Stimulated activated CD4-positive, alpha-beta T cell treated with anti-CD3 and anti-CD28 coated beads, TNF-alpha, amount 100 ng/mL, for 4 hours (primary cell): ENCODE measurements around the gene PSME1.

ENCODE experiments used
- DNase-seq, 3 experiments: peaks; one replicate each; pipeline ENCODE4 v3.0.0-alpha.2; 2020; ENCODE audit warnings: low read depth in 3 of 3

PSME1 gene

GRCh38 chr14:24172261-24172860 lies 36.4 kb downstream of the PSME1 start:
- DNase-seq, result no peak

- DNase-seq, result no peak
Measured at GRCh38 chr14:24172871-24173281, 36.9 kb downstream of the PSME1 start.

- no peak for DNase-seq
Measured at GRCh38 chr14:24176599-24176998, 40.6 kb downstream of the PSME1 start.

GRCh38 chr14:24177041-24177825 lies 41.2 kb downstream of the PSME1 start:
- DNase-seq, result no peak

- DNase-seq, result no peak
Measured at GRCh38 chr14:24177891-24178290, 41.9 kb downstream of the PSME1 start.

- DNase-seq, result no peak
Measured at GRCh38 chr14:24178399-24179178, 42.6 kb downstream of the PSME1 start.

- DNase-seq, result no peak
Measured at GRCh38 chr14:24179294-24179960, 43.4 kb downstream of the PSME1 start.

- no peak for DNase-seq
Measured at GRCh38 chr14:24179961-24180796, 44.2 kb downstream of the PSME1 start.

- no peak for DNase-seq
Measured at GRCh38 chr14:24181371-24182077, 45.5 kb downstream of the PSME1 start.

GRCh38 chr14:24182110-24182882 lies 46.3 kb downstream of the PSME1 start:
- no peak for DNase-seq

GRCh38 chr14:24183014-24183481 lies 47.1 kb downstream of the PSME1 start:
- no peak for DNase-seq

- DNase-seq, result no peak
Measured at GRCh38 chr14:24184104-24184970, 48.3 kb downstream of the PSME1 start.

- no peak for DNase-seq
Measured at GRCh38 chr14:24185026-24185425, 49.0 kb downstream of the PSME1 start.

- no peak for DNase-seq
Measured at GRCh38 chr14:24185741-24186140, 49.7 kb downstream of the PSME1 start.

- DNase-seq, result no peak
Measured at GRCh38 chr14:24186831-24187538, 51.0 kb downstream of the PSME1 start.

- DNase-seq, result no peak
Measured at GRCh38 chr14:24187539-24187915, 51.5 kb downstream of the PSME1 start.
